Measurements from ENCODE around the gene MRPL53.
"Not testable (repeated sequence)": the region's sequence is repeated elsewhere in the genome, so short reads cannot be mapped to it uniquely, and the experiment has no call there.

The MRPL53 gene

GRCh38 chr2:74481961-74482800 is 9.7 kb upstream of the MRPL53 start:
- peak; percentile 63 for DNase-seq (ENCODE audit: low spot score)

- no peak for DNase-seq (ENCODE audit: low spot score)
These were observed 9.0 kb upstream of the MRPL53 start for GRCh38 chr2:74481431-74481830.

- DNase-seq (ENCODE audit: low spot score): no peak
These were observed 2.4 kb upstream of the MRPL53 start for GRCh38 chr2:74474899-74475298.

DNA sequence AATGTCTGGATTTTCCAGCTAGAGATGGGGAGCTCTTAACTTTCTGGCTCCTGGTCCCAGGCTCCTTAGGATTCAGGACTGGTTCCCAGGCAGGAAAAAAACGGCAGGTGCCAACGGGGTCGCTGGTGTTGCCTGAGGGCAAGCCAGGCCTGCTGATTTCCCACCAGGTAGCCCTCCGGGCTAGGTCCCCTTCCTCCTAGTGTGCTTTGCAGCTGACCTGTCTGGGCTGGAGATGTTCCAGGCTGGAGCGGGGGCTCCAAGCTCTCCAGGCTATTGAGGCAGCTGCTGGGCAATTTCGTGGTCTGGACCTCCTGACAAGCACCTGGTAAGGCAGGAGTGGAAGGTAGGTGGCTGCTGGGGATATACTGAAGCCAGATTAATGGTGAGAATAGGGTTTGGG is 2.0 kb upstream of the MRPL53 start:
- DNase-seq (ENCODE audit: low spot score): no peak

DNA sequence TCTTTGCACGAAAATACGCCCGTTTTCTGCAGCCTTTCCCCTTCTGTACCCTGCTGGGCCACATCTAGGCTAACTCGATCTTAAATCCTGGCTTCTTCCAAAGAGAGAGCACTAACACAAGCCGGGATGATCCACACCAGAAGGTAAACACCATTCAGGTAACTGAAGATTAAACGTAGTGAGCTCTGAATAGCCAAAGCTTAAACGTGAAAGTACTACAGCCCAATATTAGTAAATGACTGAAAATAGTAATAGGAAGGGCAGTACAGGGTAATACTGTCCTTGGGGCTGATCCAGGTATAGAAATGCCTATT is 422 bp upstream of the MRPL53 start:
- no peak for DNase-seq (ENCODE audit: low spot score)

- no peak for DNase-seq (ENCODE audit: low spot score)
These were observed 981 bp downstream of the MRPL53 start for GRCh38 chr2:74471332-74472065.

GRCh38 chr2:74470742-74471141 is 1.7 kb downstream of the MRPL53 start:
- DNase-seq (ENCODE audit: low spot score): not testable (repeated sequence)

GRCh38 chr2:74464406-74464805 is 8.1 kb downstream of the MRPL53 start:
- no peak for DNase-seq (ENCODE audit: low spot score)

- DNase-seq (ENCODE audit: low spot score): no peak
These were observed 9.7 kb downstream of the MRPL53 start for GRCh38 chr2:74462786-74463105.

DNA sequence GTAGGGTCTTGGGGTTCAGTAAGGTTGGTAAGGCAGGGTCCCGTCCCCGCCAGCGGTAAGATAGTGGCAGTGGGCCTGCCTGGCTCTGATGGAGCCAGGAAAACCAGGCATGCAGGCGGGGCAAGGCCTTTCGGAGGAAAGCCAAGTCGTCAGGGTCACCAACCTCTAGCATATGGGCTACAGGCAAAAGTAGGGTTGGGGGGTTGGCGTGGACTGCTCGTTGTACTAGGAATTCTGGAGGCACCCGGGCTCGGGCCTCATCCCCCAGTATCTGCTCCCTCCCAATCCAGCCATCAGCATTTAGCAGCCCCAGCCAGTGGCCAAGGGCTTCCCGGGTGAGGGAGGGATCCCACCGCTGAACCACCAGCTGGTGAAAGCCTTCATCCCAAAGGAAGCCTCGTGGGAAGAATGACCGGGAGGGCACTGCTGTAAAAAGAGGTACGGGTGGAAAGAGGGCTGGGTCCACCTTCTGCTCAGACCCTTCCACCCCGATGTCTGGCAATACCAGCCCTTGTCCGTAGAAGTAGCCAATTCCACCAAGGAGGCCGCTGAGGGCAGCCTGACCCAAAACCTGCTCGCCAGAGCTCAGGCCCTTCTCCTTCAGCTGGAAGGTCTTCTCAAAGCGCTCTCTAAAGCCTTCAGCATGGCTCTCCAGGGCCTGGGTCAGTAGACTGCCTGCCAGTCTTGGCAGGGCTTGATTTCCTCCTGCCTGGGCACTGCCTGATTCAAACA is 10.3 kb downstream of the MRPL53 start:
- DNase-seq (ENCODE audit: low spot score): no peak

DNA sequence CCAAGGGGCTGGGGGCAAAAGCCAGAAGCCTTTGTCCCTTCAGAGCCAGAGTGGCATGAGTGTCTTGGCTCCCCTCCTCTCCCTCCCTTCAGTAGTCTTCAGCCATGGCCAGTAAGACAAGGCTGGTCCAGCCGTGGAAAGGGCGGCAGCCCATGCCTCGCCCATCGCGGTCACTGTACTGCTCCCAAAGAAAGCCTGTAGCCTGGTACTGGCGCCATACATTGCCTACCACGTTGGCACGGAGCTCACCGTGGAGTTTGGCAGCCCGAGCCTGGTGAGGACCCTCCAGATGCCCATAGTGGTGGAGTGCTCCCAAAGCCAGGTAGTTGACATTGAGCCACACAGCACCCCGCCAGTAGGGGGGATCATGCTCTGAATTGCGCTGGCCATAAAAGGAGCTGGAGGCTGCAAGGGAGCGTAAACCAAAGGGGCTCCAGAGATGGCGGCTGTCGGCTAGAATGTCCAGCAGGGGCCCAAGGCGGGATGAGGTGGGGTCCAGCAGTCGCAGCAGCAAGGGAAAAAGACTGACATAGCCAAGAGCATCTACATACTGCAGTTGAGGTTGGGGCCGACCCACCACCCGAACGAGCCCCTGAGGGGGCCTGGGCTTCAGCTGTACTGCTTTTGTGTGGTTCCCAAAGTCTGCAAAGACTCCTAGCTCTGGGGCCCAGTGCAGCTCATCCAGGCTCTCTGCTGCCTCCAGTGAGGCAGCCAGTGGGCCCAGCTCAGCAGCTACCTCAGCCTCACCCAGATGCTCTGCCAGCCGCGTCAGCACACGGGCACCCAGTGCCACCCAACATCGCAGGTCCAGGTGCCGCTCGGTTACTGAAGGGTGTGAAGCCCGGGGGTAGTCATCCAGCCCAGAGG is 11.1 kb downstream of the MRPL53 start:
- no peak for DNase-seq (ENCODE audit: low spot score)

- not testable (repeated sequence) for DNase-seq (ENCODE audit: low spot score)
These were observed 12.3 kb downstream of the MRPL53 start for GRCh38 chr2:74460187-74460586.

DNA sequence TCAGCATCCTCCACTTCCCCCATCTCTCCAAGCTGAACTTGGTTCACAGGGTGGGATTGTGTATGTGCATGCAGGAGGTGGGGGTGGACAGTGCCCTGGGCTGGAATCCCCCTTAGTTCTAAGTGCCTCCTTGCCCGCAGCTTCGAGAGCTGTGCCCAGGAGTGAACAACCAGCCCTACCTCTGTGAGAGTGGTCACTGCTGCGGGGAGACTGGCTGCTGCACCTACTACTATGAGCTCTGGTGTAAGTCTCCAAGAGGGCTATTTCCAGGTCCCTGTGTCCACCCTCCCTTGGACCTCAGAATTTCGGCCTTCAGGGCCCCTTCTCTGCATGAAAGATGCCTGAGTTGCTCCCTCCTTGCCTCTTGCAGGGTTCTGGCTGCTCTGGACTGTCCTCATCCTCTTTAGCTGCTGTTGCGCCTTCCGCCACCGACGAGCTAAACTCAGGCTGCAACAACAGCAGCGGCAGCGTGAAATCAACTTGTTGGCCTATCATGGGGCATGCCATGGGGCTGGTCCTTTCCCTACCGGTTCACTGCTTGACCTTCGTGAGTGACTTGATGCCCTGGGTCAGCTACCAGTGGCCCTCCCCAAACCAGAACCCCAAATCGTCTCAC is 12.9 kb downstream of the MRPL53 start:
- not testable (repeated sequence) for DNase-seq (ENCODE audit: low spot score)

- DNase-seq (ENCODE audit: low spot score): no peak
These were observed 13.5 kb downstream of the MRPL53 start for GRCh38 chr2:74458938-74459363.

GRCh38 chr2:74458132-74458937 is 14.1 kb downstream of the MRPL53 start, which contains the start of gene WBP1:
Gene WBP1, plus strand, starts transcription at chr2:74458438. Its CDS starts 165 bp downstream, at chr2:74458603.
- peak; percentile 98 for DNase-seq (ENCODE audit: low spot score)

GRCh38 chr2:74457549-74458131 is 14.8 kb downstream of the MRPL53 start:
- peak; percentile 84 for DNase-seq (ENCODE audit: low spot score)

- no peak for DNase-seq (ENCODE audit: low spot score)
These were observed 15.3 kb downstream of the MRPL53 start for GRCh38 chr2:74457129-74457548.

DNA sequence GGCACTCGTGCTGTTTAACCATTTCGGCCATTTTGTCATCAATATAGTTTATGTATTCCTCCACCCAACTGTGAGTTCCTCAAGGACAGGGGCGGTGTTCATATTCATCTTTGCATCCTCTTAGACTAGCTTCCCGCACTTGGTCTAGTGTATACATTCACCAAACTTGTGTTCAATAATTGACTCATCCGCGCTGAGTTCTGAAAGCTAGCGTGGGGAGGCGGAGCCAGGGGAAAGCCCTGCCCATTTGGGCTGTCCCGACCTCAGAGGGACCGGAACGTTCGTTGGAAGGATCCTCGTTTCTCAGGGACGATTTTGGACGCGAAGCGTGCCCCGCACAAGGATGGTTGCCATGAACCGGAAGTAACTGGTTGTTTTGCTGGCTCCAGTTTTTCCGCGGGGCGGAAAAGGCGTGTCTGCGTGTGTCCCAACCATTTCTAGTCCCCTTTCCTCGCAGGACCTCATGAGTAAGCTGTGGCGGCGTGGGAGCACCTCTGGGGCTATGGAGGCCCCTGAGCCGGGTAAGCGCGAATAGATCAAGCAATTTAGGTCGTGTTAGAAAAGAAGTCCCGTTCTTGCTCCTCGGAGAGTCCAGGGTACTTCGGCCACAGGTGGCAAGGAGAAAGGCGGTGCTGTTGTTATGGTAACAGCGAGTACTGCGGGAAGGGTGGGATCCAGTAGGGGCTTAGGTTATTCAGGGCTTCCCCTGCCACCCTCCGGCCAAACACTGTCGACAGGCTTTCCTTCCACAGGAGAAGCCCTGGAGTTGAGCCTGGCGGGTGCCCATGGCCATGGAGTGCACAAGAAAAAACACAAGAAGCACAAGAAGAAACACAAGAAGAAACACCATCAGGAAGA is 17.6 kb downstream of the MRPL53 start, which contains the start of gene INO80B:
Gene INO80B, plus strand, starts transcription at position 434 of the 858 bp plus-strand sequence. Its CDS starts 30 bp downstream, at position 464.
- peak; percentile 86 for DNase-seq (ENCODE audit: low spot score)

Data from germinal center (tissue), 1 donor.